Mammary epithelial cell (primary cell): ENCODE measurements around the gene ZNF221.
"Not testable (repeated sequence)": the region's sequence is repeated elsewhere in the genome, so short reads cannot be mapped to it uniquely, and the experiment has no call there.

Experiments
- CTCF ChIP-seq, 2 donors: IDR thresholded peaks in 1 of 2; conservative IDR thresholded peaks in 1 of 2; 2 replicates each; pipeline ENCODE4 v1.5.1; 2011 to 2012; ENCODE audit warnings: inconsistent platforms in 2 of 2, low read length in 2 of 2, mild to moderate bottlenecking in 2 of 2, control low read depth in 1 of 2, low read depth in 1 of 2; ENCODE audit not compliant: insufficient read depth in 1 of 2; ENCODE audit errors: extremely low read depth in 1 of 2
- EZH2 ChIP-seq: IDR thresholded peaks from 2 replicates; pipeline ENCODE4 v1.6.1; 2012; ENCODE audit warnings: low read length, inconsistent platforms, borderline replicate concordance

- not testable (repeated sequence) for TF ChIP-seq CTCF (conservative IDR thresholded peaks at IDR 0.05 in 1 of 2, IDR thresholded peaks at IDR 0.05 in 1 of 2; ENCODE audit: extremely low read depth in 1 of 2, insufficient read depth in 1 of 2, low read depth in 1 of 2, low read length in 2 of 2); EZH2
These were observed 1.2 kb upstream of the ZNF221 start for GRCh38 chr19:43949803-43950202.
